Transverse colon (tissue), 4 donors: ENCODE measurements around the gene INO80. TPM values are rescaled to one million over a fixed set of nuclear protein-coding genes. Genes with fewer than 3 reads are reported as not detected.

Source experiments
- DNase-seq: peaks from one replicate; pipeline ENCODE4 v3.0.0-alpha.2; 2019
- H3K27ac ChIP-seq, 4 donors: fragments of 200-600 bp; sonication (generic); 2 replicates each; pipeline ENCODE4 v1.5.1; 2016 to 2018; ENCODE audit warnings: inconsistent platforms in 4 of 4
- H3K27me3 ChIP-seq: fragments of 200-600 bp; sonication (generic); 2 replicates; pipeline ENCODE4 v1.5.1; 2017; ENCODE audit warnings: inconsistent platforms
- H3K36me3 ChIP-seq, 4 donors: fragments of 200-600 bp; sonication (generic); 2 replicates each; pipeline ENCODE4 v1.5.1; 2017 to 2019; ENCODE audit warnings: inconsistent platforms in 4 of 4
- H3K4me1 ChIP-seq, 4 donors: fragments of 200-600 bp; sonication (generic); 2 replicates each; pipeline ENCODE4 v1.5.1; 2017 to 2020; ENCODE audit warnings: inconsistent platforms in 4 of 4
- H3K4me3 ChIP-seq, 4 donors: fragments of 200-600 bp; sonication (generic); 1 replicate in 1 of 4; 2 replicates in 3 of 4; pipeline versions ENCODE4 v1.5.1 to v1.6.1; 2017 to 2019; ENCODE audit warnings: inconsistent platforms in 4 of 4
- H3K9me3 ChIP-seq, 2 donors: fragments of 200-600 bp; sonication (generic); 2 replicates each; pipeline ENCODE4 v1.5.1; 2017 to 2019; ENCODE audit warnings: inconsistent platforms in 2 of 2
- CTCF ChIP-seq, 5 experiments: fragments of 200-600 bp in 3 of 5; fragments of 450-650 bp in 2 of 5; sonication (generic) in 3 of 5; IDR thresholded peaks; 1 replicate in 2 of 5; 2 replicates in 3 of 5; pipeline ENCODE4 v1.5.1; 2016 to 2017; ENCODE audit warnings: antibody characterized with exemption in 5 of 5, inconsistent platforms in 3 of 5, mild to moderate bottlenecking in 2 of 5, moderate library complexity in 1 of 5
- EP300 ChIP-seq: sonication (generic); formaldehyde crosslinking; IDR thresholded peaks from one replicate; pipeline ENCODE4 v1.6.1; 2017; ENCODE audit warnings: antibody characterized with exemption, low read depth
- POLR2A ChIP-seq: fragments of 450-650 bp; IDR thresholded peaks from one replicate; pipeline ENCODE4 v1.6.1; 2016; ENCODE audit warnings: antibody characterized with exemption, mild to moderate bottlenecking, moderate library complexity
- POLR2AphosphoS5 ChIP-seq, 3 donors: sonication (generic); formaldehyde crosslinking; IDR thresholded peaks; one replicate each; pipeline ENCODE4 v1.6.1; 2016; ENCODE audit warnings: antibody characterized with exemption in 3 of 3
- WGBS, 2 donors: methylation state at CpG; one replicate each; pipeline ENCODE4 v1.1.5; 2018; ENCODE audit warnings: low coverage in 1 of 2; 5-methylcytosine and 5-hydroxymethylcytosine counted together
- in situ Hi-C, 4 donors: fragments of 200-750 bp; cut with MboI; loops; one replicate each; pipeline versions ENCODE4 v1.15.0 to v1.15.1; 2017; ENCODE audit warnings: low sequenced_read_pairs in 3 of 4, low pct_ligation_motif_present in 1 of 4, low pct_unique_long_range_greater_than_20kb in 1 of 4
- intact Hi-C: fragments of 100-400 bp; cut with DNase I; formaldehyde crosslinking; loops from one replicate; pipeline ENCODE4 v1.15.1; 2023; ENCODE audit warnings: low total_unique reads
- total RNA-seq, 4 donors: library from RNA; depleted of rRNA; stranded (reverse); fragments of >200 nt; gene quantifications; one replicate each; pipeline ENCODE4 v1.1.0, GENCODE V29; 2016

INO80 gene
- total RNA-seq, 4 donors from 2014 or later, result 21.8 to 69.1 (median 29.8) TPM

DNA sequence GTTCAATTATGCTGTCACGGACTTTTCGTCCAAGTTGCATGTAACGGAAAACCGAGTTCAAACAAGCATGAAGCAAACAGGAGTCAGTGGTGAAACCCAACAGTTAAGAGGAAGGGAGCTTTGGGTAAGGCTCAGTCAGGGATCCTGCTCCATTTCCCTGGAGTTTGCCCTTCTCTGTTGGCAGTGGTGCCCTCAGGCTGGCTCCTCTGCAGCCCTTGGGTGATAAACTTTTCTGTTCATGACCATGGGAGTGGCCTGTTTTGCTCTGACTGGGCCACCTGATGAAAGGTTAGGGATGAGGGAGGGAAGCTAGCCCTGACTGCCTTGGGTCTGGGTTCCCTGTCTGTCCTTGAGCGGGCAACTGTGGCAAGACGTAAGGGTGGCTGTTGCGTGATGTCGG, 146.7 kb downstream of the INO80 start:
- 91 to 95% methylated on average over 8 of the region's 8 CpGs for WGBS, 2 donors
- H3K4me3 ChIP-seq, result no peak overlapping the region
- no peaks in the 10 kb centered on the region for H3K27me3 ChIP-seq
- H3K4me1 ChIP-seq, result no peaks in the 10 kb centered on the region
- H3K9me3 ChIP-seq, result no peaks in the 10 kb centered on the region
- TF ChIP-seq POLR2A, result no peak
- TF ChIP-seq POLR2AphosphoS5 (IDR thresholded peaks at IDR 0.05), result no peak
- no peak for TF ChIP-seq CTCF (IDR thresholded peaks at IDR 0.05)
- no peak for TF ChIP-seq EP300
- in situ Hi-C loops, result no loop called here
- H3K27ac ChIP-seq, result no peak overlapping the region
- no peak for DNase-seq
- no peaks in the 10 kb centered on the region for H3K36me3 ChIP-seq
- intact Hi-C loops, result no loop called here

- in situ Hi-C loops, result no loop called here
- H3K4me3 ChIP-seq, result no peak overlapping the region
- H3K36me3 ChIP-seq, result no peaks in the 10 kb centered on the region
- TF ChIP-seq POLR2A (no peak), POLR2AphosphoS5 (IDR thresholded peaks at IDR 0.05) (no peak), EP300 (no peak), CTCF (IDR thresholded peaks at IDR 0.05) (no peak)
- 69 to 70% methylated on average over 4 to 7 of the region's 7 CpGs for WGBS, 2 donors
- intact Hi-C loops, result no loop called here
- no peak for DNase-seq
- H3K4me1 ChIP-seq, result no peaks in the 10 kb centered on the region
- no peak overlapping the region for H3K27ac ChIP-seq
- H3K27me3 ChIP-seq, result no peaks in the 10 kb centered on the region
- no peaks in the 10 kb centered on the region for H3K9me3 ChIP-seq
These were observed 147.6 kb downstream of the INO80 start for GRCh38 chr15:40968290-40969085.

- no peaks in the 10 kb centered on the region for H3K9me3 ChIP-seq
- WGBS, 2 donors, result 85 to 86% methylated on average over 11 to 13 of the region's 13 CpGs
- in situ Hi-C loops, result no loop called here
- H3K36me3 ChIP-seq, result no peaks in the 10 kb centered on the region
- H3K27ac ChIP-seq, result no peak overlapping the region
- intact Hi-C loops, result no loop called here
- H3K27me3 ChIP-seq, result no peaks in the 10 kb centered on the region
- no peak for DNase-seq
- peaks cover 2 to 11% (median 6%) of the 10 kb centered on the region in 4 donors for H3K4me1 ChIP-seq
- TF ChIP-seq POLR2A (no peak), EP300 (no peak), CTCF (IDR thresholded peaks at IDR 0.05) (no peak), POLR2AphosphoS5 (IDR thresholded peaks at IDR 0.05) (no peak)
- H3K4me3 ChIP-seq, result no peak overlapping the region
These were observed 151.4 kb downstream of the INO80 start for GRCh38 chr15:40964634-40965033.

GRCh38 chr15:40964006-40964405, 152.1 kb downstream of the INO80 start:
- H3K27me3 ChIP-seq, result no peaks in the 10 kb centered on the region
- no peak overlapping the region for H3K4me3 ChIP-seq
- no peak overlapping the region for H3K27ac ChIP-seq
- intact Hi-C loops (no loop called here), in situ Hi-C loops (no loop called here)
- no peak for DNase-seq
- 80% methylated on average over 8 of the region's 8 CpGs; no CpG with 5 or more reads in 1 of the 2 donors for WGBS, 2 donors
- H3K36me3 ChIP-seq, result no peaks in the 10 kb centered on the region
- peaks cover 2 to 11% (median 6%) of the 10 kb centered on the region in 4 donors for H3K4me1 ChIP-seq
- no peak for TF ChIP-seq POLR2AphosphoS5 (IDR thresholded peaks at IDR 0.05)
- TF ChIP-seq EP300, result no peak
- TF ChIP-seq POLR2A, result no peak
- no peak for TF ChIP-seq CTCF (IDR thresholded peaks at IDR 0.05)
- H3K9me3 ChIP-seq, result no peaks in the 10 kb centered on the region
